GM12878 (cell line): ENCODE data around the gene SFMBT1. TPM values are rescaled to one million over a fixed set of nuclear protein-coding genes. Genes with fewer than 3 reads are reported as not detected.

Source experiments
- ATAC-seq: fragments of 200-7000 bp; cut with Tn5 transposase; 3 replicates; pipeline ENCODE4 v1.9.1; 2020; ENCODE audit warnings: mild to moderate bottlenecking, moderate library complexity
- BruUV-seq: library from RNA; stranded (reverse); fragments of 400-500 nt; replicated peaks from 2 replicates; lab custom pipeline; 2021; lab: Mats Ljungman, UMichigan
- CTCF ChIA-PET: fragments of 300-600 bp; sonication (Branson Sonifier 250); formaldehyde crosslinking; extraction: SDS; loops from one replicate; lab custom pipeline; 2021; ENCODE audit warnings: inconsistent platforms; lab: Yijun Ruan, JAX
- POLR2A ChIA-PET: fragments of 350-600 bp; formaldehyde crosslinking; extraction: SDS; loops from one replicate; lab custom pipeline; 2021; ENCODE audit warnings: inconsistent platforms; lab: Charles Lee
- RAD21 ChIA-PET: fragments of 300-600 bp; sonication (Branson Sonifier 250); formaldehyde crosslinking; loops from one replicate; lab custom pipeline; 2023; ENCODE audit warnings: antibody characterized with exemption; ENCODE audit not compliant: unreplicated experiment; lab: Charles Lee
- SMC1A ChIA-PET: fragments of 300-600 bp; sonication (Branson Sonifier 250); formaldehyde crosslinking; loops from one replicate; lab custom pipeline; 2023; ENCODE audit not compliant: unreplicated experiment, uncharacterized antibody; lab: Charles Lee
- DNase-seq: peaks from one replicate; pipeline ENCODE4 v3.0.0-alpha.2; 2011; ENCODE audit warnings: low read depth, low spot score
- FAIRE-seq: peaks from 3 replicates; lab custom pipeline; 2011; peaks lifted over from hg19 to GRCh38; lab: Jason Lieb, UNC
- H2AFZ ChIP-seq: 2 replicates; pipeline ENCODE4 v1.6.0; 2011; ENCODE audit warnings: low read depth, low read length, control low read depth; ENCODE audit not compliant: control insufficient read depth
- H3K27ac ChIP-seq: 2 replicates; pipeline ENCODE4 v1.5.1; 2011; ENCODE audit warnings: control low read depth; ENCODE audit not compliant: control insufficient read depth, insufficient read depth
- H3K27me3 ChIP-seq, 2 experiments: replicated peaks in 1 of 2; 2 replicates each; pipeline versions ENCODE4 v1.6.0 to v1.6.1; 2011; ENCODE audit warnings: low read length in 1 of 2; ENCODE audit not compliant: control insufficient read depth in 2 of 2, insufficient read depth in 2 of 2
- H3K36me3 ChIP-seq, 2 experiments: 2 replicates each; pipeline ENCODE4 v1.5.1; 2011; ENCODE audit warnings: low read length in 1 of 2; ENCODE audit not compliant: control insufficient read depth in 2 of 2, insufficient read depth in 2 of 2
- H3K4me1 ChIP-seq: 2 replicates; pipeline ENCODE4 v1.6.1; 2011; ENCODE audit warnings: mild to moderate bottlenecking, low read length, moderate library complexity, mixed read lengths; ENCODE audit not compliant: control insufficient read depth, insufficient read depth
- H3K4me2 ChIP-seq: 2 replicates; pipeline ENCODE4 v1.6.0; 2011; ENCODE audit warnings: control low read depth; ENCODE audit not compliant: control insufficient read depth, insufficient read depth
- H3K4me3 ChIP-seq: fragments of 200-600 bp; sonication (generic); 2 replicates; pipeline ENCODE4 v1.5.1; 2016
- H3K79me2 ChIP-seq: 2 replicates; pipeline ENCODE4 v1.6.0; 2011; ENCODE audit warnings: low read length; ENCODE audit not compliant: control insufficient read depth, insufficient read depth
- H3K9ac ChIP-seq: 2 replicates; pipeline ENCODE4 v1.8.0; 2011; ENCODE audit warnings: low read length, control low read depth, mixed read lengths; ENCODE audit not compliant: control insufficient read depth, insufficient read depth
- H3K9me3 ChIP-seq: replicated peaks from 3 replicates; pipeline ENCODE4 v1.5.1; 2011; ENCODE audit warnings: mild to moderate bottlenecking, low read length; ENCODE audit not compliant: control insufficient read depth, insufficient read depth
- H4K20me1 ChIP-seq: 2 replicates; pipeline ENCODE4 v1.6.0; 2011; ENCODE audit not compliant: control insufficient read depth, insufficient read depth
- ASH2L ChIP-seq: fragments of 300-600, 200-600 bp; sonication (generic); IDR thresholded peaks from 2 replicates; pipeline ENCODE4 v1.6.1; 2017; ENCODE audit warnings: low read depth, mild to moderate bottlenecking, borderline replicate concordance
- BCL3 ChIP-seq: IDR thresholded peaks from 2 replicates; pipeline ENCODE4 v1.6.1; 2011; ENCODE audit warnings: borderline replicate concordance, low read depth, mild to moderate bottlenecking, moderate library complexity, low read length; ENCODE audit not compliant: insufficient read depth, poor library complexity, severe bottlenecking
- CBX3 ChIP-seq: fragments of 200-600 bp; sonication (generic); IDR thresholded peaks from 2 replicates; pipeline ENCODE4 v1.6.1; 2016; ENCODE audit warnings: low read depth, borderline replicate concordance
- E4F1 ChIP-seq: fragments of 450-650 bp; IDR thresholded peaks from 2 replicates; pipeline ENCODE4 v1.6.1; 2018; ENCODE audit warnings: borderline replicate concordance, mild to moderate bottlenecking; ENCODE audit not compliant: partially characterized antibody
- IRF3 ChIP-seq: fragments of 450-650 bp; IDR thresholded peaks from 2 replicates; pipeline ENCODE4 v1.6.1; 2014; ENCODE audit warnings: mild to moderate bottlenecking
- JUNB ChIP-seq: IDR thresholded peaks from 2 replicates; pipeline ENCODE4 v1.6.1; 2016; ENCODE audit warnings: antibody characterized with exemption, mild to moderate bottlenecking
- RELB ChIP-seq: fragments of 450-650 bp; IDR thresholded peaks from 2 replicates; pipeline ENCODE4 v1.6.1; 2017; ENCODE audit warnings: low read depth, mild to moderate bottlenecking, moderate library complexity
- WGBS: methylation state at CpG from one replicate; pipeline ENCODE4 v1.1.6; 2016; ENCODE audit warnings: low lambda C conversion rate; ENCODE audit not compliant: insufficient replicate concordance, insufficient coverage; ENCODE audit errors: missing lambda C conversion rate; 5-methylcytosine and 5-hydroxymethylcytosine counted together
- in situ Hi-C: fragments of 300-500 bp; cut with MboI; formaldehyde crosslinking; loops from 9 replicates; pipeline ENCODE4 v1.14.3; 2018; ENCODE audit warnings: mixed read lengths
- intact Hi-C: fragments of 100-400 bp; cut with micrococcal nuclease; formaldehyde crosslinking; loops from one replicate; pipeline ENCODE4 v1.14.2; 2022; ENCODE audit not compliant: unreplicated experiment
- polyA plus RNA-seq, 11 experiments: library from polyadenylated mRNA; depleted of rRNA in 4 of 11; unstranded in 6 of 11; stranded (reverse) in 5 of 11; fragments of >200 nt; fragmentation: Nextera tagmentation in 4 of 11; fragmentation: Illumina TruSeq in 1 of 11; extraction: Ambion mirVana in 4 of 11; extraction: Trizol in 1 of 11; gene quantifications; 1 replicate in 1 of 11; 2 replicates in 10 of 11; pipeline versions ENCODE4 v1.2.1 to v1.2.3, GENCODE V29; 2011 to 2016; ENCODE audit warnings: inconsistent platforms in 2 of 11, missing spikeins in 2 of 11, low read depth in 1 of 11
- total RNA-seq, 4 experiments: library from RNA; depleted of rRNA in 3 of 4; stranded (reverse); fragments of >200 nt in 3 of 4; fragmentation: Illumina TruSeq in 1 of 4; extraction: Trizol in 1 of 4; gene quantifications; 2 replicates each; pipeline versions ENCODE4 v1.2.1 to v1.2.3, GENCODE V29; 2013 to 2021

The SFMBT1 gene
- total and polyA plus RNA-seq, 10 of the 15 experiments (the other 5 are each of a cell fraction or from before 2014, with no cell fraction given): 3.2 to 19.5 (median 11.4) TPM

GRCh38 chr3:52891164-52891563 lies 154.7 kb downstream of the SFMBT1 start (continued):
- TF ChIP-seq E4F1: no peak

- ChIA-PET SMC1A (no interaction called here), RAD21 (no interaction called here), CTCF (interaction anchor here (1.4 kb wide), 1 partner anchor 48 kb away, joined by 3 read pairs; no protein-coding TSS in a partner anchor), POLR2A (no interaction called here)
- TF ChIP-seq RELB: no peak
- no peak for TF ChIP-seq IRF3
- TF ChIP-seq CBX3: no peak
- TF ChIP-seq ASH2L: no peak
- peak; percentile 64 for TF ChIP-seq JUNB
- no peak for TF ChIP-seq BCL3
- peaks cover 35% of the 10 kb centered on the region for H3K79me2 ChIP-seq
- no peak for ATAC-seq
- no peak overlapping the region for H3K4me2 ChIP-seq
- H2AFZ ChIP-seq: no peak overlapping the region
- H3K9me3 ChIP-seq: no peaks in the 10 kb centered on the region; the same call in 2 of the 3 replicates
- H3K4me3 ChIP-seq: no peak overlapping the region
- no peak for FAIRE-seq
- no peak for DNase-seq
- no peaks in the 10 kb centered on the region for H4K20me1 ChIP-seq
- no TSS peak for BruUV-seq
- H3K27me3 ChIP-seq: no peaks in the 10 kb centered on the region
- no peak overlapping the region; the same call in 1 of the 2 replicates for H3K27ac ChIP-seq
- peaks cover 28% of the 10 kb centered on the region for H3K4me1 ChIP-seq
- H3K9ac ChIP-seq: no peak overlapping the region
- intact Hi-C loops: loop anchor here (5.0 kb wide), 1 partner anchor 157 kb away; the partner anchor contains the start of gene SFMBT1
- in situ Hi-C loops: no loop called here
- peaks cover 2 to 3% of the 10 kb centered on the region in 2 experiments; a peak in 2 of 4 replicates for H3K36me3 ChIP-seq
- WGBS: 32% methylated on average over 5 of the region's 5 CpGs
Observed at GRCh38 chr3:52890735-52891134, 155.1 kb downstream of the SFMBT1 start.
